ENCODE data around the gene STING1. TPM values are rescaled to one million over a fixed set of nuclear protein-coding genes. Genes with fewer than 3 reads are reported as not detected.

STING1 gene
- total and polyA plus RNA-seq, 2 of the 13 experiments (the other 11 are each of a cell fraction or from before 2014, with no cell fraction given), result 1.3 to 4.4 TPM

GRCh38 chr5:139517683-139518564, 35.4 kb upstream of the STING1 start (continued):
- TF ChIP-seq ARID4A (CRISPR knock-in tag; IDR thresholded peaks at IDR 0.05; ENCODE audit: borderline replicate concordance), result peak; percentile 89
- TF ChIP-seq NFE2L1 (CRISPR knock-in tag; IDR thresholded peaks at IDR 0.05; ENCODE audit: borderline replicate concordance), result no peak
- peak; percentile 70 for TF ChIP-seq RCOR2 (CRISPR knock-in tag; IDR thresholded peaks at IDR 0.05)
- TF ChIP-seq RFX3 (CRISPR knock-in tag; IDR thresholded peaks at IDR 0.05), result no peak
- TF ChIP-seq ZNF569 (CRISPR knock-in tag; IDR thresholded peaks at IDR 0.05; ENCODE audit: borderline replicate concordance), result no peak
- no peak for TF ChIP-seq ZNF382 (CRISPR knock-in tag; IDR thresholded peaks at IDR 0.05; ENCODE audit: borderline replicate concordance)
- TF ChIP-seq ZKSCAN5 (CRISPR knock-in tag; IDR thresholded peaks at IDR 0.05), result 0 out of 2 replicates have a peak, but pooled peaks have one; percentile 53
- TF ChIP-seq KIAA2018 (CRISPR knock-in tag; IDR thresholded peaks at IDR 0.05; ENCODE audit: borderline replicate concordance), result no peak
- TF ChIP-seq ZMYM3 (CRISPR knock-in tag; IDR thresholded peaks at IDR 0.05), result peak; percentile 62; the same call in 1 of the 2 replicates
- TF ChIP-seq ZBTB21 (CRISPR knock-in tag; IDR thresholded peaks at IDR 0.05), result no peak
- no peak for TF ChIP-seq DNMT1 (CRISPR knock-in tag; IDR thresholded peaks at IDR 0.05)
- TF ChIP-seq RFXAP (CRISPR knock-in tag; IDR thresholded peaks at IDR 0.05; ENCODE audit: borderline replicate concordance), result no peak; the same call in 1 of the 2 replicates
- no peak for TF ChIP-seq ZNF703 (CRISPR knock-in tag; IDR thresholded peaks at IDR 0.05; ENCODE audit: borderline replicate concordance)

All from HepG2 (cell line).